Middle frontal gyrus (tissue), 1 donor: ENCODE data around the gene SMIM38.
"Not testable (repeated sequence)": the region's sequence is repeated elsewhere in the genome, so short reads cannot be mapped to it uniquely, and the experiment has no call there.

Experiments
- DNase-seq: peaks from one replicate; pipeline ENCODE4 v3.0.0-alpha.2; 2015; ENCODE audit warnings: low spot score; ENCODE audit errors: extremely low spot score

SMIM38 gene

GRCh38 chr11:69140161-69140560 is 15.6 kb upstream of the SMIM38 start:
- not testable (repeated sequence) for DNase-seq

- DNase-seq = no peak
Measured at GRCh38 chr11:69140635-69141034, 15.1 kb upstream of the SMIM38 start.

- DNase-seq = no peak
Measured at GRCh38 chr11:69141742-69142141, 14.0 kb upstream of the SMIM38 start.

DNA sequence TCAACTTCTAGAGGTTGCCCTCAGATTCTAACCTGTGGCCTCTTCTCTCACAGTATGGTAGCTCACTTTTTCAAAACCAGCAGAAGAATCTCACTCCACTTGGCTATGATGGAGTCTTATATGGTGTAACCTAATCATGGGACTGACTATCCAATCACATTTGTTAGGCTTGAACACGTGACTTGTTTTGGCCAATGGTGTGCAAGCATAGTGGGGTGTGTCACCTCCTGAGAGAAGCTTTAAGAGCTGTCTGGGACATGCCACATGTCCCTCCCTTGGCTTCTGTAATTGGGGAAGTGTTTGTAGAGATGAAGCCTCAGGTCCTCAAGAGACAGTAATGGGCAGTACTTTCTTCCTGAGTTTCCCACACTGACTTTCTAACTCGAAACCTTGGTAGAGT is 12.8 kb upstream of the SMIM38 start:
- no peak for DNase-seq

- DNase-seq = no peak
Measured at GRCh38 chr11:69144316-69145049, 11.3 kb upstream of the SMIM38 start.

- no peak for DNase-seq
Measured at GRCh38 chr11:69145050-69145380, 10.7 kb upstream of the SMIM38 start.

- DNase-seq = no peak
Measured at GRCh38 chr11:69148377-69148762, 7.4 kb upstream of the SMIM38 start.

DNA sequence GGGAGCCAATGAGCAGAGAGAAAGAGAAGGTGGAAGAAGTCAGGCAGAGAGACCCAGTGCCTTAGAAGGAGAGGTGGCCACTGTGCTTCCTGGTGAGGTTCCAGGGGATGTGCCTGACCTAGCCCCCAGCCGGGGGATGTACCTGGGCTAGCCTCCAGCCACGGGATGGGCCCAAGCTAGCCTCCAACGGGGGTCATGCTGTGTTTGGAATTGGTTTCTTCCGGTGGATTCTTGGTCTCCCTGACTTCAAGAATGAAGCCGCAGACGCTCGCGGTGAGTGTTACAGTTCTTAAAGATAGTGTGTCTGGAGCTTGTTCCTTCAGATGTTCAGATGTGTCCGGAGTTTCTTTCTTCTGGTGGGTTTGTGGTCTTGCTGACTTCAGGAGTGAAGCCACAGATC is 6.9 kb upstream of the SMIM38 start:
- DNase-seq = no peak

GRCh38 chr11:69149338-69150045 is 6.2 kb upstream of the SMIM38 start:
- not testable (repeated sequence) for DNase-seq

- DNase-seq = no peak
Measured at GRCh38 chr11:69150175-69150574, 5.6 kb upstream of the SMIM38 start.

DNA sequence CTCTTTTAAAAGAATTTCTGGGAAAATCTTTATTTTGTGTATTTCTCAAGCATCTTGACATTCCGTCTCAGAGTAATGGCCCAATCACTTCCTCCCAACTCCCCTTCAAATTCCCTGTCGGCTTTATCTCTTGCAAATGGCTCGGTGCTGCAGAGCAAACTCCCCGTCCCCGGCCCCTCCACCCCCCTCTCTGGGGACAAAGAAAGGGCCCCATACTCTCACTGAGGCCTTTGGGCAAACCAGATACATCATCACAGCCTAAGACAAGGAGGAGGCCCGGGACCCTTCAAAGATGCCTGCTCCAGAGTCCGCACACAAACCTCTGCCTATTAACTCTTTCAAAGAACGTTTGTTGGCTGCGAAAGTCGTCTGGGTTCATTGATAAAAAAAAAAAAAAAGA is 3.9 kb upstream of the SMIM38 start:
- DNase-seq = no peak

GRCh38 chr11:69152733-69153421 is 2.9 kb upstream of the SMIM38 start:
- no peak for DNase-seq

DNA sequence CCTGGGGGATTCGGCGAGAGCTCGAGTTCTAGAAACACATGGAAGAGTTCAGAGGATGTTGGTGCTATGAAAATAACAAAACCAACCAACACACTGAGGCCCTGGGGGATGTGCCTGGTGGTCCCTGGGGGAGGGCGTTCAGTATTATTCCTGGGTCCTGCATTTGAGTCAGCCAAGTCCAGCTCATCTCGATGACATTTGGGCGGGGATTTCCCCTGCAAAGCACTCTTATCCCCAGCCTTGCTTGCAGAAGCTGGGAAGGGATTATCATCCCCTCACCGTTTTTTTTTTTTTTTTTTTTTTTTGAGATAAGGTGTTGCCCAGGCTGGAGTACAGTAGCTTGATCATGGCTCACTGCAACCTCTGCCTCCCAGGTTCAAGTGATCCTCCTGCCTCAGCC is 2.1 kb upstream of the SMIM38 start:
- DNase-seq = no peak

- no peak for DNase-seq
Measured at GRCh38 chr11:69154211-69154913, 1.4 kb upstream of the SMIM38 start.

DNA sequence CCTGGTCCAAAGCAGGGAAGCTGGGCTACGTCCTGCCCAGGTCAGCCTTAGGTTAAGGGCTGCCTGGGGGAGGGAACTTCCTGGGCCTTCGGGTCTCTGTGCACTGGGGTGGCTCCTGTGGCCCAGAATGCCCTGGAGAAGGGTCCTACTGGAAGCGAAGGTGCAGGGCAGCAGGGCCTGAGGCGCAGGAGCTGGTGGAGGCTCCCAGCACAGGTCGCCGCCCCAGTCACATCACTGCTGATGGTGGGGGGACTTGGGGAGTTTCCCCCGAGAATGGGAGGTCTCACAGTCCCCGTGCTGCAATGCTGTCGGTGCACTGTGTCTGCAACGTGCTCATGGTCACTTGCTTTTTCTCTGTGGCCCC is 815 bp upstream of the SMIM38 start:
- no peak for DNase-seq

DNA sequence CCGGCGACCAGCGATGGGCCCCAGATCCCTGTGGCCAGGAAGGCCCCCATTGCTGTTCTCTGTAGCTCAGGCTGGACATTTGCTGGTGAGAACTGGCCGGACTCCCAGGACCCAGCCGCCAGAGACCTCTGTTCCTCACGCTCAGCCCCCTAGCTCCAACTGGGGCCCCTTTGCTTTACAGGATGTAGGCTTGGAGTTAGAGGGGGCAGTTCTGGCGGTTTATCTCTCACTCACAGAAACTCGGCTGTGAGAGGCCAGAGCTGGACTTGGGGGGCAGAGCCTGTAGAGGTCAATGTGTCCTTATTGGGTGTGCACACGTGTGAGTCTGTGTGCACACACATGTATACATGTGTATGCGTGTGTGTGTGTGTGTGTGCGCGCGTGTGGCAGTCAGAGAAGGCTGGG is 502 bp downstream of the SMIM38 start:
- DNase-seq = no peak

DNA sequence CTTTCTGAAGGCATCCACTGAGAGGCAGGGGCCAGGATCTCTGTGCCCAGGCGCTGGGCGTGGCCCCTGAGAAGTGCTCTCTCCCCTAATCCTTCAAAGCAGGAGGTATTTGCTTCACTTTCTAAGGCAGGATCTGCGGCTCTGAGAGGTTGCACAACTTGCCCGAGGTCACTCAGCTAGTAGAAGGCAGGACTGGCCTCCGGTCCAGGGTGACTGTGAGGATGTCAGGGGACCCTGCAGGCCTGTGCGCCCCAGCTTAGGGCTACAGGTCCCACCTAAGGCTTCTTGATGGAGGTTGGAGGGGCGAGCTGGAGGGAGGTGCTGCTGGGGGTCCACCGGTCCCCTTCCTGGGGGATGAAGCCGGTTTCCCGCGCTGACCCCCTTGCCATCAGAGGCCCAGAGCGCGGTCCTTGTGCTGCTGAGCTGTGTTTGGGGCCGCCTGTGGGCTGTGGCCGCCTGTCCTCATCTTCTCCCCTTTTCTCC is 979 bp downstream of the SMIM38 start:
- no peak for DNase-seq

DNA sequence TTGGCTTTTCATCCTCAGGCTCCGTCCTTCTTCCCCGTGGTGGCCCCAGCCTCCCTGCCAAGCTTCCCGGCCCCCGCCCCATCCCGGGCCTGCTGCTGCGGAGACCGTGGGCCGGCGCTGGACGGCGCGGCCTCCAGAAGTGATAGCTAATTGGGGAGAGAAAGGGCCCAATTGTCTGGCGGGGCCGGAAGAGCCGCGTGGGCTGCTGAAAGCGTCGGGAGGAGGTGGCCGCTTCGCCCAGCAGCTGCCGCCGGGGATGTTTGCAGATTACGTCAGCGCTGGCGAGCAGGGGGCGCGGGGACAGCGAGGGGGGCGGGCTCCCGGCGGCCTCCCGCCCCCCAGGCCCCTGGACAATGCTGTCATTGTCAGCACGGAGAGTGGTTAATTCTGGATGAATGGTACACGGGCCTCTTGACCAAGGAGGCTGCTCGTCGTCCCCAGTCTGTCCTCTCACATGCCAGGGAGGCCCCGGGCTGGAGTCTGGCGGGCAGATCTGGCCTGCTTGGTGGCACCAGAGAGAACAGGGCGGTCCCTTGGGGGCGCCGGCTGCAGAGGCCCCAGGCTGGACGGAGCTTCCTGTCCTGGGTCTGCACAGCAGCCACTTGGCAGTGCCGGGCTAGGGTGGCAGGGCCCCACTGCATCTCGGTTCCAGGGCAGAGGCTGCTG is 1.6 kb downstream of the SMIM38 start:
- DNase-seq = peak; percentile 73

- DNase-seq = no peak
Measured at GRCh38 chr11:69157822-69158231, 2.1 kb downstream of the SMIM38 start.

DNA sequence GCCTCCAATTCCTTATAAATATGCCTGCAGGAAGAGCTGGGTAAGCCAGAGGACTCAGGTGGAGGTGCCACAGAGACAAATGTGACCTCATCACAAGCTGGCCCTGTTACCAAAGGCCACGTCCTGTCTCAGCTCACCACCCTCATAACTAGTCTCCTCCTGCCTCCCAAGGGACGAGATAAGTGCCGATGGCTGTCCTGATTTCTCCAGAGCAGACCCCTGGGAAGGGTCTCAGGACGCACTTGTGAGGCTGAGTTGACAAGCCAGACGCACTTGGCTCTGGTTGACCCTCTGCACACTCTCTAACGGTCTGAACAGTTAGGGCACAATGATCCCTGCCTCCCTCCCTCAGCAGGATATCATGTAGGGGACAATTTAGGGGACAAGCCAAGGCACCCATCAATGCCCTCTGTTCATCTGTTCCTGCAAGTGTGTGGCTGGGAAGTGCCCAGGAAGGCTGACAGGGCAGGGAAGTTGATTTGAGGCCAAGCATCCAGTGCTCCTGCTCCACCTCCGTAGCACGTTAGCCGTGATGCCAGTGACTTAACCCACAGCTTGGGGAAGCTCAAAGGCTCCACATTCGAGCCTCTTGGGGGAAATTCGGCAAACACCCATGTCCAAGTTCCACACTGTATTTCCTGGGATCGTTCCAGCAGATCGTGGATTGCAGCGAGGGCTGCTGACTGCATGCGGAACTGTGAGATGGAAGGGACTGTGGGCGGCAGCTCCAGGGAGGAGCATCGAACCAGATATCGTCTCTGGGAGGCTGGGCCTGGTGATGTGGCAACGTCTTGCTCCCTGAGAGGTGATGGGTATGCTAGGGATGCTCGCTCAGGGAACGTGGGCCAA is 2.8 kb downstream of the SMIM38 start:
- no peak for DNase-seq
